ENCODE data around the gene PPFIBP2. TPM values are rescaled to one million over a fixed set of nuclear protein-coding genes. Genes with fewer than 3 reads are reported as not detected.

The PPFIBP2 gene
- total RNA-seq, 2 experiments from 2014 or later, result 33.1 to 34.7 TPM

- H3K27me3 Mint-ChIP-seq, result peaks cover 3% of the 10 kb centered on the region
- H3K27ac Mint-ChIP-seq, result no peak overlapping the region
- H3K36me3 Mint-ChIP-seq (ENCODE audit: low read depth), result peaks cover 26% of the 10 kb centered on the region
Observed at GRCh38 chr11:7534042-7534378, 20.2 kb downstream of the PPFIBP2 start.

GRCh38 chr11:7536100-7536499, 22.3 kb downstream of the PPFIBP2 start:
- Mint-ChIP-seq H3K36me3 (ENCODE audit: low read depth) (peaks cover 16% of the 10 kb centered on the region), H3K27ac (no peak overlapping the region), H3K27me3 (peaks cover 3% of the 10 kb centered on the region), H3K4me3 (no peak overlapping the region), H3K4me1 (peaks cover 73% of the 10 kb centered on the region), H3K9me3 (peaks cover 3% of the 10 kb centered on the region)
- DNase-seq, result no peak
- POLR2A ChIA-PET, result no interaction called here
- CTCF ChIA-PET, result no interaction called here

More at GRCh38 chr11:7534042-7534378, 20.2 kb downstream of the PPFIBP2 start:
- POLR2A ChIA-PET, result no interaction called here
- no peak for DNase-seq
- CTCF ChIA-PET, result interaction anchor here (1.8 kb wide), 1 partner anchor 21 kb away, joined by 7 read pairs; the partner anchor contains the start of gene PPFIBP2
- no peak overlapping the region for H3K4me3 Mint-ChIP-seq
- peaks cover 3% of the 10 kb centered on the region for H3K9me3 Mint-ChIP-seq
- peaks cover 78% of the 10 kb centered on the region for H3K4me1 Mint-ChIP-seq

- Mint-ChIP-seq H3K4me1 (peaks cover 76% of the 10 kb centered on the region), H3K27ac (peak overlapping the region; percentile 61), H3K9me3 (peaks cover 3% of the 10 kb centered on the region), H3K36me3 (ENCODE audit: low read depth) (peaks cover 12% of the 10 kb centered on the region), H3K4me3 (no peak overlapping the region), H3K27me3 (peaks cover 6% of the 10 kb centered on the region)
- CTCF ChIA-PET, result interaction anchor here (1.1 to 1.7 kb wide), 3 partner anchors 8 to 22 kb away, joined by 4 to 8 read pairs (median 4); no protein-coding TSS in a partner anchor
- POLR2A ChIA-PET, result no interaction called here
- DNase-seq, result no peak
Observed at GRCh38 chr11:7537265-7537664, 23.5 kb downstream of the PPFIBP2 start.

GRCh38 chr11:7538031-7538430, 24.2 kb downstream of the PPFIBP2 start:
- POLR2A ChIA-PET, result no interaction called here
- peaks cover 6% of the 10 kb centered on the region for H3K27me3 Mint-ChIP-seq
- peaks cover 3% of the 10 kb centered on the region for H3K9me3 Mint-ChIP-seq
- DNase-seq, result peak; percentile 46
- peaks cover 82% of the 10 kb centered on the region for H3K4me1 Mint-ChIP-seq
- H3K27ac Mint-ChIP-seq, result peak overlapping the region; percentile 61
- peaks cover 12% of the 10 kb centered on the region for H3K36me3 Mint-ChIP-seq (ENCODE audit: low read depth)
- H3K4me3 Mint-ChIP-seq, result peak overlapping the region; percentile 40
- CTCF ChIA-PET, result interaction anchor here (1.1 to 2.0 kb wide), 4 partner anchors 15 to 25 kb away, joined by 3 to 8 read pairs (median 6); partner anchors contain the start of gene PPFIBP2

GRCh38 chr11:7538466-7539454, 25.0 kb downstream of the PPFIBP2 start:
- Mint-ChIP-seq H3K36me3 (ENCODE audit: low read depth) (peaks cover 12% of the 10 kb centered on the region), H3K27me3 (peaks cover 6% of the 10 kb centered on the region), H3K27ac (peak overlapping the region; percentile 37), H3K4me1 (peaks cover 80% of the 10 kb centered on the region), H3K4me3 (peak overlapping the region; percentile 40), H3K9me3 (peaks cover 3% of the 10 kb centered on the region)
- POLR2A ChIA-PET, result no interaction called here
- CTCF ChIA-PET, result interaction anchor here (0.8 to 2.0 kb wide), 6 partner anchors 14 to 26 kb away, joined by 3 to 8 read pairs (median 4); partner anchors contain the start of gene PPFIBP2
- DNase-seq, result no peak

- ChIA-PET POLR2A (no interaction called here), CTCF (interaction anchor here (1.6 kb wide), 1 partner anchor 10 kb away, joined by 5 read pairs; no protein-coding TSS in a partner anchor)
- DNase-seq, result no peak
- Mint-ChIP-seq H3K36me3 (ENCODE audit: low read depth) (no peaks in the 10 kb centered on the region), H3K27me3 (peaks cover 6% of the 10 kb centered on the region), H3K4me1 (peaks cover 59% of the 10 kb centered on the region), H3K9me3 (no peaks in the 10 kb centered on the region), H3K4me3 (no peak overlapping the region), H3K27ac (no peak overlapping the region)
Observed at GRCh38 chr11:7540830-7541555, 27.2 kb downstream of the PPFIBP2 start.

GRCh38 chr11:7543302-7543701, 29.5 kb downstream of the PPFIBP2 start:
- Mint-ChIP-seq H3K4me1 (peaks cover 37% of the 10 kb centered on the region), H3K4me3 (no peak overlapping the region), H3K27me3 (peaks cover 3% of the 10 kb centered on the region), H3K27ac (no peak overlapping the region), H3K9me3 (no peaks in the 10 kb centered on the region), H3K36me3 (ENCODE audit: low read depth) (no peaks in the 10 kb centered on the region)
- ChIA-PET POLR2A (no interaction called here), CTCF (no interaction called here)
- no peak for DNase-seq

GRCh38 chr11:7544021-7544420, 30.2 kb downstream of the PPFIBP2 start:
- POLR2A ChIA-PET, result no interaction called here
- H3K4me3 Mint-ChIP-seq, result no peak overlapping the region
- peaks cover 3% of the 10 kb centered on the region for H3K27me3 Mint-ChIP-seq
- CTCF ChIA-PET, result no interaction called here
- peaks cover 36% of the 10 kb centered on the region for H3K4me1 Mint-ChIP-seq
- H3K36me3 Mint-ChIP-seq (ENCODE audit: low read depth), result no peaks in the 10 kb centered on the region
- H3K27ac Mint-ChIP-seq, result no peak overlapping the region
- no peak for DNase-seq
- no peaks in the 10 kb centered on the region for H3K9me3 Mint-ChIP-seq

GRCh38 chr11:7545611-7546010, 31.8 kb downstream of the PPFIBP2 start:
- peaks cover 3% of the 10 kb centered on the region for H3K27me3 Mint-ChIP-seq
- no peak for DNase-seq
- CTCF ChIA-PET, result no interaction called here
- H3K4me1 Mint-ChIP-seq, result peaks cover 25% of the 10 kb centered on the region
- H3K27ac Mint-ChIP-seq, result no peak overlapping the region
- H3K4me3 Mint-ChIP-seq, result no peak overlapping the region
- POLR2A ChIA-PET, result no interaction called here
- no peaks in the 10 kb centered on the region for H3K9me3 Mint-ChIP-seq
- no peaks in the 10 kb centered on the region for H3K36me3 Mint-ChIP-seq (ENCODE audit: low read depth)

- Mint-ChIP-seq H3K27ac (no peak overlapping the region), H3K4me1 (peaks cover 22% of the 10 kb centered on the region), H3K36me3 (ENCODE audit: low read depth) (peaks cover 1% of the 10 kb centered on the region), H3K9me3 (no peaks in the 10 kb centered on the region), H3K27me3 (peaks cover 3% of the 10 kb centered on the region), H3K4me3 (no peak overlapping the region)
- no peak for DNase-seq
- CTCF ChIA-PET, result no interaction called here
- POLR2A ChIA-PET, result no interaction called here
Observed at GRCh38 chr11:7546324-7546791, 32.6 kb downstream of the PPFIBP2 start.

- H3K4me1 Mint-ChIP-seq, result peaks cover 12% of the 10 kb centered on the region
- CTCF ChIA-PET, result interaction anchor here (0.7 kb wide), 2 partner anchors 13 to 25 kb away, joined by 3 read pairs; no protein-coding TSS in a partner anchor
Observed at GRCh38 chr11:7547687-7548086, 33.9 kb downstream of the PPFIBP2 start.

GRCh38 chr11:7548659-7549274, 35.0 kb downstream of the PPFIBP2 start:
- Mint-ChIP-seq H3K27me3 (no peaks in the 10 kb centered on the region), H3K36me3 (ENCODE audit: low read depth) (peaks cover 3% of the 10 kb centered on the region), H3K27ac (peak overlapping the region; percentile 11), H3K4me1 (peaks cover 8% of the 10 kb centered on the region), H3K9me3 (no peaks in the 10 kb centered on the region), H3K4me3 (no peak overlapping the region)
- POLR2A ChIA-PET, result no interaction called here
- CTCF ChIA-PET, result no interaction called here
- DNase-seq, result peak; percentile 59

More at GRCh38 chr11:7547687-7548086, 33.9 kb downstream of the PPFIBP2 start:
- no peak overlapping the region for H3K27ac Mint-ChIP-seq
- no peak overlapping the region for H3K4me3 Mint-ChIP-seq
- POLR2A ChIA-PET, result interaction anchor here (0.6 kb wide), 1 partner anchor 453 kb away, joined by 3 read pairs; no protein-coding TSS in a partner anchor
- no peaks in the 10 kb centered on the region for H3K27me3 Mint-ChIP-seq
- no peak for DNase-seq
- peaks cover 3% of the 10 kb centered on the region for H3K36me3 Mint-ChIP-seq (ENCODE audit: low read depth)
- no peaks in the 10 kb centered on the region for H3K9me3 Mint-ChIP-seq

Data from activated CD4-positive, alpha-beta T cell treated with anti-CD3 and anti-CD28 coated beads, Interleukin-2, amount 10 ng/mL, durations not matched to agents 7 days and 5 days (primary cell).